ENCODE data around the gene SHC4.

- TF ChIP-seq, protein P1, sequence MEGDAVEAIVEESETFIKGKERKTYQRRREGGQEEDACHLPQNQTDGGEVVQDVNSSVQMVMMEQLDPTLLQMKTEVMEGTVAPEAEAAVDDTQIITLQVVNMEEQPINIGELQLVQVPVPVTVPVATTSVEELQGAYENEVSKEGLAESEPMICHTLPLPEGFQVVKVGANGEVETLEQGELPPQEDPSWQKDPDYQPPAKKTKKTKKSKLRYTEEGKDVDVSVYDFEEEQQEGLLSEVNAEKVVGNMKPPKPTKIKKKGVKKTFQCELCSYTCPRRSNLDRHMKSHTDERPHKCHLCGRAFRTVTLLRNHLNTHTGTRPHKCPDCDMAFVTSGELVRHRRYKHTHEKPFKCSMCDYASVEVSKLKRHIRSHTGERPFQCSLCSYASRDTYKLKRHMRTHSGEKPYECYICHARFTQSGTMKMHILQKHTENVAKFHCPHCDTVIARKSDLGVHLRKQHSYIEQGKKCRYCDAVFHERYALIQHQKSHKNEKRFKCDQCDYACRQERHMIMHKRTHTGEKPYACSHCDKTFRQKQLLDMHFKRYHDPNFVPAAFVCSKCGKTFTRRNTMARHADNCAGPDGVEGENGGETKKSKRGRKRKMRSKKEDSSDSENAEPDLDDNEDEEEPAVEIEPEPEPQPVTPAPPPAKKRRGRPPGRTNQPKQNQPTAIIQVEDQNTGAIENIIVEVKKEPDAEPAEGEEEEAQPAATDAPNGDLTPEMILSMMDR (conservative IDR thresholded peaks at IDR 0.05), result no peak
- no peak for TF ChIP-seq EZH2 (IDR thresholded peaks at IDR 0.05; ENCODE audit: low read depth)
Observed at GRCh38 chr15:48832648-48833047, 131.1 kb downstream of the SHC4 start.

Data from PC-9 (cell line).